NCI-H510A (cell line): Measurements from ENCODE around the gene PDE4D.
"Not testable (repeated sequence)": the region's sequence is repeated elsewhere in the genome, so short reads cannot be mapped to it uniquely, and the experiment has no call there.

Experiments used
- DNase-seq: peaks from one replicate; lab custom pipeline; 2025; lab: John Stamatoyannopoulos, UW

The PDE4D gene

DNA sequence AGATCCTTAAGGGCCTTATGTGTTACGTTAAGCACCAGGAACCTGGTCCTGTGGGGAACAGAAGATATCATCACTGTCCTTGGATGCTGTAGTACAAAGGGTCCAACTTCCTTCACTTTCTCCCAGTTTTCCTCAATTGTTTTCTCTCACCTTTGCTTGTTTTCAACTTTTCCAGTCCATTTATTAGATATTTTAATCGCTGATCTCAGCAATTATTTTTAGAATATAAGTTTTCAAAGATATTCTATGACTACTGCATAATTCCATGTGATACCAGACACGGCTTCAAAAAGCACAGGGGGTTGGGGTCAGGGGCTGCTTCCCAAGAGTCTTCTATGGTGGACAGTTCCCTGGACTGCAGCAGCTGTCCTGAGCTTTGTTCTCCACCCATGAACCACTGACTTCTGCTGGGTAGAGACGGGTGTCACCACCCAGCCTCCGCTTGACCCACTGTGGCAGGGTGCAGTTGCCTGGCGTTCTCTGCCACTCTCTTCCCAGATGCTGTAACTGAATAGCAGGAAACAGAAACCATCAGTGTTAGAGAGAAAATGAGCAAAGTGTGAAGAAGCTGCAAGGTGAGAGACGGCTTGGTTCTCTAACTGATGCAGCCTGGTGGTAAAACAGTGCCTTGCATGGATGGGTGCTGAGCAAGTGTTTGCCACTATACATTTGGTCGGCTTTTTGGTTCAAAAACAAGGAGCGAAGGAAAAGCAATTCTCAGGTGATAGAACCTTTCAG, 927.7 kb downstream of the PDE4D start:
- DNase-seq = no peak

DNA sequence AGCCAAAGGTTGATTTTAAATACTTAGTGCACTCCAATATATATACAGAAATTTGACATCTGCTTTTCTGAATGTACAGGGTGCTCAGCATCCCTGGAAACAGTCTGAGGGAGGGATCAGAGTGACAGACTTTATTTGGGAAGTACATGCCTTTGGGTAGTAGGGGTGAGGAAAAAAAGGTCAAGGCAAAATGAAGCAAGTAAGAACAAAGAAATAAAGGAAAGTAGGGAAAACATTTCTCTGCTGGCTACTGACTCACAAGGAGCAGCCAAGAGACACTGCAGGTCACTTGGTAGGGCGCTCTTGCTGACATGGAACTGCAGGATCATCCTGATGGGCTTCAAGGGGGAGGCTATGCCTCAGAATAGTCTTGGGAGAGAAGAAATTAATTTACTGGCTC, 929.7 kb downstream of the PDE4D start:
- no peak for DNase-seq

DNA sequence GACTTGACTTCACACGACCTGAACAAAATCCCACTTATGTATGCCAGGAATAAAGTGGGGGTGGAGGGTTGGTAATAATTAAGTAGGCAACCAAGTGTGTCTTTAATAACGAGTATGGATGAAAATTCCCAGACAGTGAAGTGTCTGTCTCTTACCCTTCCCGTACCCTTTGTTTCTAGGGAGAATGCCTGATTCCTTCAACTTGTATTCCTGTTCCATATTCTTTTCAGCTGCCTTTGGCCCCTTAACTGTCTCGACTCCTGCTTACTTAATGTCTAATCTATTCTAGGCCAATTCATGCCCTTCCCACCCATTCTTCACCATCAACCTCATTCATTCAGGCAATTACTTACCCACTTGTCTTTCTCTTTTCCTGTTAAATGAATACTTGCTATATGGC, 930.2 kb downstream of the PDE4D start:
- no peak for DNase-seq

DNA sequence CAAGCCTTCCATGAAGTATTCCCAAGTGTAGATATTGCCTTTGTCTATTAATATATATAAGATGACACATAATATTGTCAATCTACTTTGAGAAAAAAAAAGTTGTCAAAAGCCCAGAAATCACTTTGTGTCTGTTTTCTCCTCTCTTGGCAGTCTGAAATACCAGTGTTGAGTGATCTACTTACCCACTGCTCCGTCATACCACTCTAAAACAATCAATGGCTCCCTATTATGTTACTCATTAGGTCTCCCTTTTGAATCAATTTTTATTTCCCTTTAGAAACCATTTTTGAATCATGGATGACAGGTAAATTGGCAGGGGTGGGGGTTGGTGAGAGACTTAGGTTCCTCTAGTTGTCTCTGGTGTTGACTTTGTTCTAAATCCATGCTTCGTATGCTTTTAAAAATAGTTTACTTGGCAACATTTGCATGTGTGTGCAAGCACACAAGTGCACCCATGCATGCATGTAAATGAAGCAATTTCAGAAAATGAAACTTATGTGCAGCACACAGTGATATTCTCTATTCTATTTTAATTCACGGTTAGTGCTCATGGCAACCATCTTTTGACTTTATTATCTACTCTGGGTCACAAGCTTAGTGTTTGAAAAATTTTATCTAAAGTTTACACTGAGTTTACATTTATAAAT, 931.8 kb downstream of the PDE4D start:
- DNase-seq = no peak

DNA sequence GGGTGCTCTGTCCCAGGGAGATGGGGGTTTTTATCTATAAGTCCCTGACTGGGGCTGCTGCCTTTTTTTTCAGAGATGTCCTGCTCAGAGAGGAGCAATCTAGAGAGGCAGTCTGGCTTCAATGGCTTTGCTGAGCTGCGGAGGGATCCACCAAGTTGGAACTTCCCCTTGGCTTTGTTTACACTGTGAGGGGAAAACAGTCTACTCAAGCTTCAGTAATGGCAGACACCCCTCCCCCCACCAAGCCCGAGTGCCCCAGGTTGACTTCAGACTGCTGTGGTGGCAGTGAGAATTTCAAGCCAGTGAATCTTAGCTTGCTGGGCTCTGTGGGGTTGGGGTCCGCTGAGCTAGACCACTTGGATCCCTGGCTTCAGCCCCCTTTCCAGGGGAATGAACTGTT, 934.8 kb downstream of the PDE4D start:
- peak; percentile 9 for DNase-seq

DNA sequence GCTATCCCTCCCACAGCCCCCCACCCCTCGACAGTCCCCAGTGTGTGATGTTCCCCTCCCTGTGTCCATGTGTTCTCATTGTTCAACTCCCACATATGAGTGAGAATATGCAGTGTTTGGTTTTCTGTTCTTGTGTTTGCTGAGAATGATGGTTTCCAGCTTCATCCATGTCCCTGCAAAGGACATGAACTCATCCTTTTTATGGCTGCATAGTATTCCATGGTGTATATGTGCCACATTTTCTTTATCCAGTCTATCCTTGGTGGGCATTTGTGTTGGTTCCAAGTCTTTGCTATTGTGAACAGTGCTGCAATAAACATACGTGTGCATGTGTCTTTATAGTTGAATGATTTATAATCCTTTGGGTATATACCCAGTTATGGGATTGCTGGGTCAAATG, 940.3 kb downstream of the PDE4D start:
- not testable (repeated sequence) for DNase-seq

DNA sequence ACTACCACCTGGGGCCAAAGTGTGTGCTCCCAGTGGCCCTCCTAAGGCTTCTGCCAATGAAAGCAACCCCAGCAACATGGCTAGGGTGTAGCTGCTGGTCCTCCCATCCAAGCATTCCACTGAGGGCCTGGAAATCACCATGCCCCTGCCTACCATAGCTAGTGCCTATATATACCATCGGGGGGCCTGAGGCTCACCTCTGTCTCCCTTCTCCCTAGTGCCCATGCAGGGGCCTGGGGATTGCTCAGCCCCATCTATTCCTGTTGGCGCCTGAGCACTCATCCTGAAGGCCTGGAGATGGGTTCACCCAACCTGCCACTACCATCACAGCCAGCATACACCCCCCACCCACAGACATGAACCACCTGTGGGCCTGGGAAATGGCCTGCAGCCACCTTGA, 943.3 kb downstream of the PDE4D start:
- DNase-seq = no peak

DNA sequence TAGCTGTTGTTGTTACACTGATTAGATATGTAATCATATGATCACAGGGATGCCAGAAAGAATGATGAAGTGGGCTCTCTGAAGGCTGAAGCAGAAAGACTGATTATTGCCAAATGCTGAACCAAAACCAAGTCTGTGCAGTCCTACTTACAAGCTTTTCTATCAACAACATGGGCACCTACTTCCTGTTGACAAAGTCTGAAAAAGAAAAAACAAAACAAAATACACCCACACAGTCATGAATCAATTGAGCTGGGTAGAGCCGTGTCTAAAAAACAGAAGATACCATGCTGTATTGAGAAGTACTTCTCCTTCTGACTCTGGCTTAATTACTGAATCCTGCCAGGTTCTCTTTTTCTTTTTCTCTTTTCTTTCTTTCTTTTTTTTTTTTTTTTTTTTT, 947.3 kb downstream of the PDE4D start:
- no peak for DNase-seq

DNA sequence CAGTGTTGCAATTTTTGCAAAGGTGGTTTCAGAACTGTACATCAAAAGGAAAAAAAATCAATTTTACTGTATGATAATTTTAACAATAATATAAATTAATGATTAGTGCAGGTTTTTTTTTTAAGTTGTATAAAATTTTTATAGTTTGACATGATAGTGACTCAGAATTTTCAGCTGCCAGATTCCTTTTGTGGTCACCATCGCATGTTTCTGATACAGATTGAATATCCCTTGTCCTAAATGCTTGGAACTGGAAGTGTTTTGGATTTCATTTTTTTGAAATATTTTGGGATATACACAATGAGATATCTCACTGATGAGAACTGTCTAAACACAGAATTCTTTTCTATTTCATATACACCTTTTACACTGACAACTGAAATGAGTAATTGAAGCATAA, 949.3 kb downstream of the PDE4D start:
- DNase-seq = no peak

DNA sequence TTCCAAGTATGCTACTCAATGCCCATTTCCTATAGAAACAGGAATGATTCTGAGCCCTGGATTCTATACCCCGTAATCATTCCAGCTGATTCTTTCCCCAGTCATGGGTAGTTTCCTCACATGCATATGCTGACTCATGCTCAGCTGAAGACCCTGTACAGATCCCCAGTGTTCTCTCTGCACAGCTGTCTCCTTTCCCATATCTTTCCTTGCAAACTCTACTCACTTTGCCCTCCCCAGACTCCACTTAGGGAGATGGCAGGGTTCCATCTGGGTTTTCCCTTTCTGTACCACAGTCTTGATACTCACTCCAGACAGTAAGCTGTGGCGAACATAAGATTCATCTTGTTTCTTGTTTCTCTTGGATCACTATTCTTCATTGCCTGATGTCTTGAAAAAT, 953.1 kb downstream of the PDE4D start:
- no peak for DNase-seq

DNA sequence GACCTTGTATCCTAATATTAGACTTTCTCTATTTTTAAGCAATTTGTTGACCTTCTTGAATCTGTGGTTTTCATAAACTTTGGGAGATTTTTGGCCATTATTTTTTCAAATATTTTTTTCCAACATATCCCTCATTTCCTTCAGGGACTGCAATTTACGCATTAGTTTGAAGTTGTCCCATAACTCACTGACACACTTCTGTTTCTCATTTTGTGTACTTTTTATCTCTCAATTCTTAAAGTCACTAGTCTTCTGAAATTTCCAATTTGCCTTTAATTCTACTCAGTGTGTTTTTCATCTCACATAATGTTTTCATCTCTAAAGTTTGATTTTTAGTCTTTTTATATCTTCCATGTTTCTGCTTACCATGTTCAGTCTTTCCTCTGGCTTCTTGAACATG, 953.9 kb downstream of the PDE4D start:
- no peak for DNase-seq

DNA sequence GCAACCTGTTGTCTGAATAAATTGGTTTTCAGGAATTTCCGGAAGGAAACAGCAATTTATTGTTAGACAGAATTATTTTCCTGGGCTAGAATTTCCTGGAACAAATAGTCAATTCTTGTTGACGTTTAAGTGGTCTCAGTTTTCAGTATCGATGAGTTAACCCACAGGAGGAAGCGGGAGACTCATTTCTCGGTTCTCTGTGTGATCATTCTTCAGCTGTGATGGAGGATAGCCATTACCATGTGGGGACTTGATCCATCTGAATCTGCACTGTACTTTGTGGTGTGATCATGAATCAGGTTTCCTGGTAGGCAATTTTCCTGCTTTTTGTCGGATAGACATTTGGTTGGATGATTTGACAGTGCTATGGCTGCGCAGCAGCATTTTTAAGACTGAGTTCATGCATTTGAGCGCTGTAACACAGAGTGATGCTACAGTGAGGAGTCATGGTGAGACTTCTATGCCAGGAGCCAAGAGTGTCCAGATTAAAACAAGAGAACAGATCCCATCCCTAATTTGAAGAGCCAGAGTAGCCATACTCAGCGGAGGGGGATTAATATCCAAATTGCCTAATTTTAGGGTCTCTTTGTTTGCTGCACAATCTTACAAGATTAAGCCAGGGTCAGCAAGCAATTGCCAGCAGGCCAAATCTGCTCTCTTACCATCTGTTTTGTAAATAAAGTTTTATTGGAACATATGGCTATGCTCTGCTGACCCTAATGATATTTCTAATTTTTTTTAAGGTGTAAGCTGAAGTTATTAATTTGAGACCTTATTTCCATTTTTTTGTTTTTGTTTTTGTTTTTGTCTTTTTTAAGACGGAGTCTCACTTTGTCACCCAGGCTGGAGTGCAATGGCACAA, 954.7 kb downstream of the PDE4D start:
- no peak for DNase-seq

DNA sequence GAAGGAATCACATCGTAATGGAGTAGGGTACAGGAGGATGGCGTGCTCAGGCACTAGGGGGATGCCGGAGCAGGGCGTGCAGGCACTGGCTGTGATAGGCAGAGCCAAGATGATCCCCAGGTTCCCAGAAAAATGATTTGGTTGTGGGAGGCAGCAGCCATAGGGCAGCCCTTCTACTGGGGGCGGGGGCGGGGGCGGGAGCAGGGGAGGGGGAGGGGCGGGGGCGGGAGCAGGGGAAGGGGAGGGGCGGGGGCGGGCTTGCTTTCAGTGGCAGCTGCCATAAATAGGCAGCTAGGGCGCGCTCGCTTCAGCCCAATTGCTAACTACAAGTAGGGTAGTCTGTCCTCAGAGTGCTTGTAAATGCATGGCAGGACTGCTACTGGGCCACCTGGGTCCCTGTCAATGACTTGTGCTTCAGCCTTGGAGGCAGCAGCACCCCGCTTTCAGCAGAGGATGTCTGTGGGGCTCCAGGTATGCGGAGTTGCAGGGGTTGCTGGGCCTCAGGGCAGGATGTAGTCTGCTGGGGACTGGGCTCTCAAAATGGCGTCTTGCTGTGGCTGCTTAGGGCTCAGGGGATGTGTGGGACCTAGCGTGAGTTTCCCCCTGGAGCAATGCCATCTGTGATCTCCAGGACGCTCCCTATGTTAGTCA, 956.4 kb downstream of the PDE4D start:
- DNase-seq = no peak

DNA sequence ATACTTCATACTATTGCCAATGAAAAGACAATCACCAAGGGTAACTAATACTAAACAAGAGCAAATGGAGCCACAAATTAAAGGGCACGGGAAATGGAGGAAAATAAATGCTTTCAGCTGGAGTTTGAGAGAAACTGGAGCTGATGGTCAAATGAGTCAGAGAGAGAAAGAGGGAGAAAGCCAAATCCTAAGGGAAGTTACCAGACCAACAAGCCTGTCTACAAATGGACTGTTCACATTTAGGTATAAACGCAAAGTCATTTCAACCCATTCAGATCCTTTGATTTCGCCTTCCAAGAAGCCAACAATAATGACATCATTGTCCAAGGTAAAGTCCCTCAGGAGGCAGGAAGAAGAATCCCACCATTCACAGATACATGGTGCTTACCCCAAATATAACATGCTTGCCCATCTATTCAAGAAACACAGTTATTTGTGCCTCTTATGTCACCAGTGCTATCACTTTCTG, 958.9 kb downstream of the PDE4D start:
- DNase-seq = no peak

DNA sequence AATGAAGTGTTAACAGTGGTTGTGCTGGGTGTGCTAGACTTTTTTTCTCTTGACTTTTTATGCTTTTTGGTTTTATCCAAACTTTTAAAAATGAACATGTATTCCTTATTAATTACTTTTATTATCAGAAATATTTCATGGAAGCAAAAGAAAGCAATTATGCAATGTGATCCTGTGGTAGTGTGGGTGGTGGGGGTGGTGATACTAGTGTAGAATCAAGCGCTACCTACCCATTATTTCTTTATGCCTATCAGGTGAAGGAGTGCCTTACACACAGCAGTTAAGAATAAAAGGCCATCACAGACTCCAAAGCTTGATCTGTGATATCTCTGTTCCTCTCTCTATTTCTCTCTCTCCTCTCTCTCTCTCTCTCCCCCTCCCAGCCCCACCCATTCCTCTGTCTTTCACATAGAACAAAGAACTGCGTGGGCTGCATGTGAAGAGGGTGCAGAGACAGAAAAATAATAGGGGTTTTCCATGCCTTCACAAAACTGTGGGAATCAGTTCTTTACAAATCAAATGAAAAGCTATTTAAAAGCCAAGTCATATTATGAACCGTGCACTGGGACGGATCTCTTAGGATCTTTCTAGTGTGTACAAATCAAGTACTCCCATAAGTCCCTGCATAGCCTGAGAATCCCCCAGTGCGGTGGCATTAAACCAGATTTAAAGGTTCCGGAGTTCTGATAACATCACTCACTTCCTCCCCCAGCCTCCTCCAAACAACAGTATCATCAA, 959.5 kb downstream of the PDE4D start:
- DNase-seq = no peak

DNA sequence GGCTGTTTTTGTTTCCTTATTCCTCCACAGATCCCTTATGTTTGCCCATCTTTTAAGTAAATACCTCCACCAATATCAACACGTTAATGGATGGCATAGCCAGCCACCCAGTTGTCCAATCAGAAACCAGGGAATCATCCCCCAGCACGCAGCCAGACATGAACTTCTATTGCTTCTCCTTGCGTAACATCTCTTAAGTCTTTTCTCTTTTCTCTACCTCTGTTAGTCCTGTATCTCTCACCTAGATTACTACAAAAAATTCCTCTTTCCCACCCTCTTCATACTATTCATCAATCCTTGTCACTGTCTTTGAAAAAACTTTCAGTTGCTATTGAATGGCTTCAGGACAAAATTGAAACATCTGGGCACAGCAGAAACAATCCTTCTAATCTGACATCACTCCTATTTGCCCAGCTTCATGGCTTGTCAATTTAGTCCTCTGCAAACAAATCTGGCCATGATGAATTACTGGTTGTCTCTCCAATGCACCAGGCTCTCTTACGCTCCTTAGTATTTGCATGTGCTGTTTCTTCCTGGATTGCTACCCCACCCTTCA, 961.4 kb downstream of the PDE4D start:
- peak; percentile 6 for DNase-seq

DNA sequence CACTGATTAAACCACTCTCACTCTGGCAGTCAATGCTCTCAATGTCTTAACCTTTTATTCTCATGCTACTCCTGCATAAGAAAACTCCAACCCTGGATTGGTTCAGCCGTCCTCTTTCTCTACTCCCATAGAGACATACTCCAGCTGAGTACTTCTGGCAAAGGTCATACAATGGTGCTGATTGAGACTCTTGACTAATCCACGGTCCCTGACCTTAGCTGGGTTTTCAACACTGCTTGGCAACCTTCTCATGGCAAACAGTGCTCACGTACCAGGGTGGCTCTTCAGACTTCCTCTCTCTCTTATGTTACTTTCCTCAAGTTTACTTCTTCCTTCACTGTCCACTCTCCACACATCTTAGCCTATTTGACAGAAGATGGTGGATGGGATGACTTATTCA, 963.0 kb downstream of the PDE4D start:
- DNase-seq = no peak

DNA sequence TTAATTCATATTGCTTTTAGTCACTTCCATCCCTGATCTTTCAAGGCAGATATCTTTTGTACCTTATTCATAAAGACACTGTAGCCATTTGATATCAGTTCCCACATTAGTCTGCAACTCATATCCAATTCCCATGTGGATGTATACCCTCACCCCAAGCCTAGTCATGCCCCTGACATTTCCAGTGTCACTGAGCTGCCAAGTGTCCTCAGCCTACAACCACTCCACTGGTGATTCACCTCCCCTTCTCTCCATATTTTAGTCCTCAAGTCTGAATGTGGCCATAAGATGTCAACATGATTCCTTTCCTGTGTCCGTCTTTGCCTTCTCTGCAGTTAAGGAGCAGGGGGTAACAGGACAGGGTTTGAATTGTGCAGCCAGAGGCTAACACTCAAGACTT, 963.8 kb downstream of the PDE4D start:
- no peak for DNase-seq

DNA sequence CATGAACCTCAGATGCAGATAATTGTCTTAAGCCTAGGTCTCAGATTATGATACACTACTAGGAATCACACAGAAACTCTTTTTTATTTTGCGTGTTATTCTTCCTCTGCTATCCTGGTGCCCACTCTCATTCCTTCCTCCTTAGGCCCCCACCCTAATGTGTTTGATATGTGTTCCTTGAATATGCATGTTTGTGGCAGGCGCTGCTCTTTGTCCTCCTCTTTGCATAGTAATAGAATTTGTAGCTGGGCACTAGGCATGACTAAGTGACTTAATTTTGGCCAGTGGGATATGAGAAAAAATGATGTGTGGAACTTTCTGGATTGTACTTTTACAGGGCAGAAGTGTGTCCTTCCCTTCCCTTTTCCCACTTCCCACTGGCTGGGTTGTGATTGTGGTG, 965.6 kb downstream of the PDE4D start:
- DNase-seq = no peak

DNA sequence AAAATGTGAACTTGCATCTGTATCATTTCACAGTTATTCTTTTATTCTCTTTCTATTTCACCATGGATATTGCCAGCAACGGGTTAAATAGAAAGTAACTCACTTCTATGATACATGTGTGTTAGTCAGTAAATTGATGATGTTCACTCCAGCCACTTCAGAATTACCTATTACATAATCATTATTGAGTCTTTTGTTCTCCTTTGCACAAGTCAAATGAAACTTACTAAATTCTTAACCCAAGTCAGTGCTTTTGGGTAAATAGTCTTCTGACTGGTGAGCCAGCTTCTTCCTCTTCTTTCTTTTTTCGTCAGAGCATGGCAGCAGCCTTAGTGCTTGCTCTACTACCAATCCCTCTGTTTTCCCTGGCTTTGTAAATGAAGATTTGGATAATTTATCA, 966.3 kb downstream of the PDE4D start:
- no peak for DNase-seq

DNA sequence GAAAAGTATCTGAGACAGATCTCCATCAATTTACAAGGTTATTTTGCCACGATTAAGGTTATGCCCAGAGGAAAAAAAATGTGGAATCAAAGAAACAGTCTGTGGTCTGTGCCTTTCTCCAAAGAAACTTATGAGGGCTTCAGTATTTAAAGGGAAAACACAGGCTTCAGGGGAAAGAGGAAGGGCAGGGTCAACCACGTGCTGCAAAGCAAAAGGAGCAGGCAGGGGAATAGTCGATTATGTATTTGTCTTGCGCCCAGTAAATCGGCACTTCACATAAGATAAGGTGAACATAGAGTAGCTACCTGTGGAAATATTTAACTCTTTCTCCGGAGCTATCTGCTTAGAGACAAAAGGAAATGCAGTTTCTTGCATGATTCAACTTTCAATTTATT, 967.0 kb downstream of the PDE4D start:
- DNase-seq = no peak
